ENCODE measurements around the gene ZSWIM8.

ZSWIM8 gene

GRCh38 chr10:73769396-73769795 lies 16.0 kb upstream of the ZSWIM8 start:
- POLR2A ChIA-PET, result interaction anchor here (1.0 to 4.2 kb wide), 4 partner anchors 11 to 25 kb away, joined by 3 to 68 read pairs (median 6); partner anchors contain the start of genes CHCHD1 and SEC24C
- no peak for DNase-seq (ENCODE audit: extremely low spot score)
- TF ChIP-seq SP1 (IDR thresholded peaks at IDR 0.05) (no peak), FOXK2 (IDR thresholded peaks at IDR 0.05) (no peak), L3MBTL2 (conservative IDR thresholded peaks at IDR 0.05) (no peak), TARDBP (IDR thresholded peaks at IDR 0.05) (no peak), NFRKB (IDR thresholded peaks at IDR 0.05) (no peak), FOXA1 (IDR thresholded peaks at IDR 0.05) (no peak), ZNF384 (IDR thresholded peaks at IDR 0.05) (no peak), FOXM1 (IDR thresholded peaks at IDR 0.05; ENCODE audit: borderline replicate concordance) (no peak), LEF1 (IDR thresholded peaks at IDR 0.05; ENCODE audit: borderline replicate concordance) (no peak), CTBP1 (IDR thresholded peaks at IDR 0.05; ENCODE audit: borderline replicate concordance) (no peak), PKNOX1 (IDR thresholded peaks at IDR 0.05) (no peak), BHLHE40 (IDR thresholded peaks at IDR 0.05; ENCODE audit: borderline replicate concordance) (no peak), ELF4 (IDR thresholded peaks at IDR 0.05) (no peak), SUZ12 (IDR thresholded peaks at IDR 0.05) (no peak), ARNT (IDR thresholded peaks at IDR 0.05) (no peak), HDGF (IDR thresholded peaks at IDR 0.05; ENCODE audit: borderline replicate concordance) (no peak)
- CTCF ChIA-PET, result interaction anchor here (0.7 kb wide), 1 partner anchor 1022 kb away, joined by 4 read pairs; no protein-coding TSS in a partner anchor

GRCh38 chr10:73771722-73772280 lies 13.6 kb upstream of the ZSWIM8 start:
- DNase-seq (ENCODE audit: extremely low spot score), result peak; percentile 75
- TF ChIP-seq PKNOX1 (IDR thresholded peaks at IDR 0.05) (no peak), FOXM1 (IDR thresholded peaks at IDR 0.05; ENCODE audit: borderline replicate concordance) (no peak), ELF4 (IDR thresholded peaks at IDR 0.05) (no peak), HDGF (IDR thresholded peaks at IDR 0.05; ENCODE audit: borderline replicate concordance) (no peak)
- ChIA-PET POLR2A (interaction anchor here (1.1 to 4.5 kb wide), 11 partner anchors 8 to 108 kb away, joined by 3 to 68 read pairs (median 7); partner anchors contain the start of genes CHCHD1 and SEC24C), CTCF (interaction anchor here (0.6 kb wide), 2 partner anchors 24 to 131 kb away, joined by 3 read pairs; no protein-coding TSS in a partner anchor)

GRCh38 chr10:73772281-73773151 lies 12.9 kb upstream of the ZSWIM8 start:
- TF ChIP-seq ELF4 (IDR thresholded peaks at IDR 0.05) (no peak), TARDBP (IDR thresholded peaks at IDR 0.05) (peak; percentile 72; the same call in 1 of the 2 replicates), FOXA1 (IDR thresholded peaks at IDR 0.05) (no peak), CTBP1 (IDR thresholded peaks at IDR 0.05; ENCODE audit: borderline replicate concordance) (peak; percentile 54; the same call in 1 of the 2 replicates)
- CTCF ChIA-PET, result interaction anchor here (0.6 to 1.0 kb wide), 5 partner anchors 23 to 130 kb away, joined by 3 read pairs; no protein-coding TSS in a partner anchor
- POLR2A ChIA-PET, result interaction anchor here (0.7 to 4.5 kb wide), 13 partner anchors 9 to 520 kb away, joined by 3 to 68 read pairs (median 4); partner anchors contain the start of genes CHCHD1, MRPS16, SEC24C and ZSWIM8
- DNase-seq (ENCODE audit: extremely low spot score), result peak; percentile 63

GRCh38 chr10:73773152-73773879 lies 12.1 kb upstream of the ZSWIM8 start:
- CTCF ChIA-PET, result interaction anchor here (0.8 to 1.0 kb wide), 4 partner anchors 36 to 106 kb away, joined by 3 to 8 read pairs (median 3); no protein-coding TSS in a partner anchor
- TF ChIP-seq NFRKB (IDR thresholded peaks at IDR 0.05), result no peak
- POLR2A ChIA-PET, result interaction anchor here (0.7 to 4.5 kb wide), 12 partner anchors 9 to 521 kb away, joined by 3 to 68 read pairs (median 6); partner anchors contain the start of genes CHCHD1, MRPS16, SEC24C and ZSWIM8
- DNase-seq (ENCODE audit: extremely low spot score), result no peak

- ChIA-PET CTCF (interaction anchor here (0.8 to 1.7 kb wide), 2 partner anchors 34 to 105 kb away, joined by 6 to 8 read pairs; no protein-coding TSS in a partner anchor), POLR2A (interaction anchor here (4.5 kb wide), 1 partner anchor 44 kb away, joined by 22 read pairs; no protein-coding TSS in a partner anchor)
- no peak for TF ChIP-seq LEF1 (IDR thresholded peaks at IDR 0.05; ENCODE audit: borderline replicate concordance)
- no peak for TF ChIP-seq ARNT (IDR thresholded peaks at IDR 0.05)
- TF ChIP-seq HDGF (IDR thresholded peaks at IDR 0.05; ENCODE audit: borderline replicate concordance), result no peak
- no peak for TF ChIP-seq L3MBTL2 (conservative IDR thresholded peaks at IDR 0.05)
- no peak for TF ChIP-seq CTBP1 (IDR thresholded peaks at IDR 0.05; ENCODE audit: borderline replicate concordance)
- TF ChIP-seq ELF4 (IDR thresholded peaks at IDR 0.05), result no peak
- TF ChIP-seq SP1 (IDR thresholded peaks at IDR 0.05), result no peak
- TF ChIP-seq NFRKB (IDR thresholded peaks at IDR 0.05), result no peak
- TF ChIP-seq TARDBP (IDR thresholded peaks at IDR 0.05), result no peak
- no peak for TF ChIP-seq ZNF384 (IDR thresholded peaks at IDR 0.05)
- no peak for TF ChIP-seq BHLHE40 (IDR thresholded peaks at IDR 0.05; ENCODE audit: borderline replicate concordance)
- TF ChIP-seq FOXM1 (IDR thresholded peaks at IDR 0.05; ENCODE audit: borderline replicate concordance), result no peak
- no peak for TF ChIP-seq FOXK2 (IDR thresholded peaks at IDR 0.05)
- TF ChIP-seq FOXA1 (IDR thresholded peaks at IDR 0.05), result no peak
- DNase-seq (ENCODE audit: extremely low spot score), result no peak
These were observed 10.8 kb upstream of the ZSWIM8 start for GRCh38 chr10:73774637-73775036.

- no peak for DNase-seq (ENCODE audit: extremely low spot score)
- TF ChIP-seq LEF1 (IDR thresholded peaks at IDR 0.05; ENCODE audit: borderline replicate concordance) (no peak), ZNF384 (IDR thresholded peaks at IDR 0.05) (no peak), SP1 (IDR thresholded peaks at IDR 0.05) (no peak), FOXK2 (IDR thresholded peaks at IDR 0.05) (no peak)
- CTCF ChIA-PET, result interaction anchor here (0.6 kb wide), 1 partner anchor 187 kb away, joined by 4 read pairs; no protein-coding TSS in a partner anchor
- POLR2A ChIA-PET, result interaction anchor here (1.3 kb wide), 1 partner anchor 49 kb away, joined by 5 read pairs; no protein-coding TSS in a partner anchor
These were observed 6.4 kb upstream of the ZSWIM8 start for GRCh38 chr10:73779018-73779417.

Data from HEK293T (cell line).